SH-SY5Y (cell line): ENCODE measurements around the gene MACROD2.

Experiments used
- GATA2 ChIP-seq: IDR thresholded peaks from 2 replicates; pipeline ENCODE4 v1.6.1; 2011; ENCODE audit warnings: mild to moderate bottlenecking, low read depth, low read length
- GATA3 ChIP-seq: IDR thresholded peaks from 2 replicates; pipeline ENCODE4 v1.6.1; 2011; ENCODE audit warnings: low read depth, mild to moderate bottlenecking, low read length, moderate library complexity

- peak; percentile 85 for TF ChIP-seq GATA3
- TF ChIP-seq GATA2: peak; percentile 83; the same call in 1 of the 2 replicates
Observed at GRCh38 chr20:14688005-14688404, 692.7 kb downstream of the MACROD2 start.
